GM18502 (cell line): Measurements from ENCODE around the gene OGFRL1.

Experiments
- ATAC-seq: cut with Tn5 transposase; IDR thresholded peaks from one replicate; pipeline ENCODE4 v1.9.1; 2021; ENCODE audit warnings: mild to moderate bottlenecking; ENCODE audit not compliant: unreplicated experiment, poor library complexity

Gene OGFRL1

GRCh38 chr6:71330501-71330900 lies 41.9 kb downstream of the OGFRL1 start:
- no peak for ATAC-seq

GRCh38 chr6:71332012-71332411 lies 43.4 kb downstream of the OGFRL1 start:
- no peak for ATAC-seq

- ATAC-seq: no peak
These were observed 44.4 kb downstream of the OGFRL1 start for GRCh38 chr6:71333050-71333449.

- no peak for ATAC-seq
These were observed 45.1 kb downstream of the OGFRL1 start for GRCh38 chr6:71333697-71334096.

- no peak for ATAC-seq
These were observed 46.2 kb downstream of the OGFRL1 start for GRCh38 chr6:71334768-71335167.

- ATAC-seq: no peak
These were observed 46.9 kb downstream of the OGFRL1 start for GRCh38 chr6:71335544-71335943.

GRCh38 chr6:71336901-71337300 lies 48.3 kb downstream of the OGFRL1 start:
- ATAC-seq: no peak

GRCh38 chr6:71338540-71339316 lies 50.1 kb downstream of the OGFRL1 start:
- no peak for ATAC-seq

GRCh38 chr6:71342772-71343171 lies 54.2 kb downstream of the OGFRL1 start:
- ATAC-seq: no peak

- no peak for ATAC-seq
These were observed 57.1 kb downstream of the OGFRL1 start for GRCh38 chr6:71345476-71346333.

- ATAC-seq: no peak
These were observed 57.7 kb downstream of the OGFRL1 start for GRCh38 chr6:71346334-71346694.

- ATAC-seq: no peak
These were observed 58.5 kb downstream of the OGFRL1 start for GRCh38 chr6:71347119-71347518.

GRCh38 chr6:71349395-71349794 lies 60.8 kb downstream of the OGFRL1 start:
- no peak for ATAC-seq

GRCh38 chr6:71349976-71350615 lies 61.5 kb downstream of the OGFRL1 start:
- ATAC-seq: no peak

- ATAC-seq: no peak
These were observed 62.6 kb downstream of the OGFRL1 start for GRCh38 chr6:71351190-71351589.
